ENCODE measurements around the gene SMO. TPM values are rescaled to one million over a fixed set of nuclear protein-coding genes. Genes with fewer than 3 reads are reported as not detected.
"Not testable (repeated sequence)": the region's sequence is repeated elsewhere in the genome, so short reads cannot be mapped to it uniquely, and the experiment has no call there.

Gene SMO
- total RNA-seq, 1 donor from 2014 or later = 4.6 TPM

GRCh38 chr7:129202058-129202777 is 13.8 kb downstream of the SMO start:
- ATAC-seq (peak; percentile 62), DNase-seq (ENCODE audit: missing footprints) (no peak)
- intact Hi-C loops (cut with DNase I) = no loop called here

GRCh38 chr7:129203050-129203741 is 14.8 kb downstream of the SMO start:
- intact Hi-C loops (cut with DNase I) = no loop called here
- DNase-seq (ENCODE audit: missing footprints) (no peak), ATAC-seq (no peak)

- intact Hi-C loops (cut with DNase I) = no loop called here
- ATAC-seq = no peak
- DNase-seq (ENCODE audit: missing footprints) = no peak
Measured at GRCh38 chr7:129205126-129205818, 16.8 kb downstream of the SMO start.

GRCh38 chr7:129205987-129206785 is 17.8 kb downstream of the SMO start:
- DNase-seq (ENCODE audit: missing footprints) (no peak), ATAC-seq (no peak)
- intact Hi-C loops (cut with DNase I) = no loop called here

GRCh38 chr7:129208667-129209066 is 20.2 kb downstream of the SMO start:
- intact Hi-C loops (cut with DNase I) = no loop called here
- no peak for ATAC-seq
- no peak for DNase-seq (ENCODE audit: missing footprints)

- no peak for DNase-seq (ENCODE audit: missing footprints)
- ATAC-seq = no peak
- intact Hi-C loops (cut with DNase I) = no loop called here
Measured at GRCh38 chr7:129209067-129209926, 20.9 kb downstream of the SMO start.

- DNase-seq (ENCODE audit: missing footprints) (peak; percentile 92), ATAC-seq (peak; percentile 92)
- intact Hi-C loops (cut with DNase I) = loop anchor here (2.0 to 10.0 kb wide), 3 partner anchors 48 to 434 kb away; no protein-coding TSS in a partner anchor
Measured at GRCh38 chr7:129210256-129210988, 22.0 kb downstream of the SMO start.

- DNase-seq (ENCODE audit: missing footprints) (no peak), ATAC-seq (peak; percentile 54)
- intact Hi-C loops (cut with DNase I) = loop anchor here (2.0 to 10.0 kb wide), 3 partner anchors 48 to 434 kb away; no protein-coding TSS in a partner anchor
Measured at GRCh38 chr7:129210989-129211312, 22.5 kb downstream of the SMO start.

- intact Hi-C loops (cut with DNase I) = loop anchor here (10.0 kb wide), 2 partner anchors 307 to 433 kb away; no protein-coding TSS in a partner anchor
- DNase-seq (ENCODE audit: missing footprints) = no peak
- no peak for ATAC-seq
Measured at GRCh38 chr7:129212126-129212525, 23.7 kb downstream of the SMO start.

- intact Hi-C loops (cut with DNase I) = loop anchor here (10.0 kb wide), 2 partner anchors 308 to 432 kb away; no protein-coding TSS in a partner anchor
- DNase-seq (ENCODE audit: missing footprints) (no peak), ATAC-seq (no peak)
Measured at GRCh38 chr7:129212596-129212995, 24.2 kb downstream of the SMO start.

GRCh38 chr7:129213828-129214227 is 25.4 kb downstream of the SMO start:
- ATAC-seq = no peak
- intact Hi-C loops (cut with DNase I) = loop anchor here (10.0 kb wide), 2 partner anchors 309 to 431 kb away; no protein-coding TSS in a partner anchor

GRCh38 chr7:129215691-129216090 is 27.3 kb downstream of the SMO start:
- not testable (repeated sequence) for DNase-seq (ENCODE audit: missing footprints); ATAC-seq
- intact Hi-C loops (cut with DNase I) = loop anchor here (10.0 kb wide), 2 partner anchors 311 to 429 kb away; no protein-coding TSS in a partner anchor

More at GRCh38 chr7:129213828-129214227, 25.4 kb downstream of the SMO start:
- no peak for DNase-seq (ENCODE audit: missing footprints)

- intact Hi-C loops (cut with DNase I) = loop anchor here (10.0 kb wide), 2 partner anchors 311 to 429 kb away; no protein-coding TSS in a partner anchor
- ATAC-seq; DNase-seq (ENCODE audit: missing footprints): not testable (repeated sequence)
Measured at GRCh38 chr7:129216101-129216715, 27.8 kb downstream of the SMO start.

- intact Hi-C loops (cut with DNase I) = loop anchor here (10.0 kb wide), 2 partner anchors 312 to 428 kb away; no protein-coding TSS in a partner anchor
Measured at GRCh38 chr7:129216821-129217416, 28.5 kb downstream of the SMO start.

GRCh38 chr7:129218514-129219062 is 30.2 kb downstream of the SMO start:
- ATAC-seq (peak; percentile 90), DNase-seq (ENCODE audit: missing footprints) (peak; percentile 88)
- intact Hi-C loops (cut with DNase I) = loop anchor here (1.0 to 10.0 kb wide), 4 partner anchors 80 to 426 kb away; no protein-coding TSS in a partner anchor

More at GRCh38 chr7:129216821-129217416, 28.5 kb downstream of the SMO start:
- ATAC-seq; DNase-seq (ENCODE audit: missing footprints): not testable (repeated sequence)

All from Right ventricle myocardium inferior (tissue), 1 donor.